ENCODE measurements around the gene ARHGAP29.

- TF ChIP-seq CTCF (IDR thresholded peaks at IDR 0.05) (no peak), POLR2A (IDR thresholded peaks at IDR 0.05) (no peak)
Observed at GRCh38 chr1:94207695-94208094, 29.7 kb downstream of the ARHGAP29 start.

All from Peyer's patch (tissue), 4 donors.